OCI-LY3 (cell line): ENCODE measurements around the gene SMC1A.
"Not testable (repeated sequence)": the region's sequence is repeated elsewhere in the genome, so short reads cannot be mapped to it uniquely, and the experiment has no call there.

ENCODE experiments used
- H2AFZ ChIP-seq: fragments of 200-600, 300-600 bp; shearing (Covaris generic); 2 replicates; pipeline ENCODE4 v1.6.0; 2014; ENCODE audit warnings: antibody characterized with exemption, low read depth, low read length
- H3K27ac ChIP-seq: fragments of 200-600, 300-600 bp; sonication (generic); 2 replicates; pipeline ENCODE4 v1.5.1; 2014; ENCODE audit warnings: mild to moderate bottlenecking, low read length, moderate library complexity, mixed read lengths
- H3K27me3 ChIP-seq: fragments of 200-600, 300-600 bp; sonication (generic); 2 replicates; pipeline ENCODE4 v1.6.1; 2014; ENCODE audit warnings: low read depth, low read length, mixed read lengths
- H3K36me3 ChIP-seq: fragments of 200-600, 300-600 bp; sonication (generic); replicated peaks from 2 replicates; pipeline ENCODE3; 2014; ENCODE audit warnings: low read depth, low read length, mixed read lengths
- H3K4me1 ChIP-seq: fragments of 300-600, 200-600 bp; sonication (generic); 2 replicates; pipeline ENCODE4 v1.6.1; 2014; ENCODE audit warnings: low read length, mixed read lengths
- H3K4me2 ChIP-seq: fragments of 200-600, 300-600 bp; sonication (generic); 2 replicates; pipeline ENCODE4 v1.6.1; 2014; ENCODE audit warnings: low read length, mixed read lengths
- H3K4me3 ChIP-seq: fragments of 300-600, 200-600 bp; sonication (generic); 2 replicates; pipeline ENCODE4 v1.5.1; 2014; ENCODE audit warnings: antibody characterized with exemption, mild to moderate bottlenecking, low read length, moderate library complexity
- H3K79me2 ChIP-seq: fragments of 300-600, 200-600 bp; shearing (Covaris generic); 2 replicates; pipeline ENCODE4 v1.6.1; 2014; ENCODE audit warnings: mild to moderate bottlenecking, low read length, mixed read lengths
- H3K9ac ChIP-seq: fragments of 300-600, 200-600 bp; shearing (Covaris generic); 2 replicates; pipeline ENCODE4 v1.6.0; 2014; ENCODE audit warnings: mild to moderate bottlenecking, low read length, moderate library complexity
- H3K9me3 ChIP-seq: fragments of 200-600, 300-600 bp; shearing (Covaris generic); 2 replicates; pipeline ENCODE4 v1.6.1; 2014; ENCODE audit warnings: low read length, mixed read lengths; ENCODE audit not compliant: insufficient read depth
- H4K20me1 ChIP-seq: fragments of 200-600, 300-600 bp; sonication (generic); 2 replicates; pipeline ENCODE4 v1.6.1; 2016; ENCODE audit warnings: low read length, mixed read lengths; ENCODE audit not compliant: insufficient read depth
- CTCF ChIP-seq: fragments of 200-600, 300-600 bp; sonication (generic); IDR thresholded peaks from 2 replicates; pipeline ENCODE4 v1.5.1; 2014; ENCODE audit warnings: antibody characterized with exemption, low read length, low read depth
- EZH2phosphoT487 ChIP-seq: fragments of 200-600 bp; shearing (Covaris generic); IDR thresholded peaks from 2 replicates; pipeline ENCODE4 v1.6.1; 2018; ENCODE audit warnings: antibody characterized with exemption, mixed run types, low read depth

Gene SMC1A

GRCh38 chrX:53376888-53377287 lies 45.6 kb downstream of the SMC1A start:
- Histone ChIP-seq H2AFZ (no peak overlapping the region), H3K9me3 (no peaks in the 10 kb centered on the region), H3K9ac (no peak overlapping the region), H3K27ac (no peak overlapping the region), H3K4me1 (peaks cover 10% of the 10 kb centered on the region), H4K20me1 (no peaks in the 10 kb centered on the region; the same call in 1 of the 2 replicates), H3K4me2 (no peak overlapping the region), H3K79me2 (no peaks in the 10 kb centered on the region), H3K27me3 (no peaks in the 10 kb centered on the region), H3K4me3 (no peak overlapping the region), H3K36me3 (peaks cover 30% of the 10 kb centered on the region)
- no peak for TF ChIP-seq EZH2phosphoT487
- TF ChIP-seq CTCF = no peak

GRCh38 chrX:53374923-53375322 lies 47.5 kb downstream of the SMC1A start:
- Histone ChIP-seq H3K4me1 (peaks cover 10% of the 10 kb centered on the region), H3K4me2 (no peak overlapping the region), H3K27me3 (no peaks in the 10 kb centered on the region), H3K27ac (peak overlapping the region; percentile 36), H3K9me3 (no peaks in the 10 kb centered on the region), H4K20me1 (no peaks in the 10 kb centered on the region; the same call in 1 of the 2 replicates), H3K4me3 (no peak overlapping the region), H3K36me3 (peaks cover 22% of the 10 kb centered on the region), H3K9ac (no peak overlapping the region), H2AFZ (no peak overlapping the region), H3K79me2 (no peaks in the 10 kb centered on the region)
- TF ChIP-seq CTCF = peak; percentile 30
- TF ChIP-seq EZH2phosphoT487 = no peak

- Histone ChIP-seq H2AFZ (no peak overlapping the region), H3K4me3 (no peak overlapping the region), H3K27ac (peak overlapping the region; percentile 36), H3K27me3 (no peaks in the 10 kb centered on the region), H3K36me3 (peaks cover 17% of the 10 kb centered on the region), H3K9ac (no peak overlapping the region), H3K4me2 (no peak overlapping the region), H3K79me2 (no peaks in the 10 kb centered on the region), H3K9me3 (no peaks in the 10 kb centered on the region), H3K4me1 (peaks cover 10% of the 10 kb centered on the region), H4K20me1 (no peaks in the 10 kb centered on the region; the same call in 1 of the 2 replicates)
- no peak for TF ChIP-seq CTCF
- TF ChIP-seq EZH2phosphoT487 = no peak
Observed at GRCh38 chrX:53374222-53374820, 48.1 kb downstream of the SMC1A start.

GRCh38 chrX:53373307-53373706 lies 49.1 kb downstream of the SMC1A start:
- H3K9me3 ChIP-seq = no peaks in the 10 kb centered on the region

GRCh38 chrX:53366454-53366853 lies 56.0 kb downstream of the SMC1A start:
- H3K4me2 ChIP-seq, H3K9ac ChIP-seq, H3K36me3 ChIP-seq, H2AFZ ChIP-seq, H3K4me3 ChIP-seq, H3K79me2 ChIP-seq, H3K27ac ChIP-seq, H3K9me3 ChIP-seq, H3K4me1 ChIP-seq, H3K27me3 ChIP-seq, H4K20me1 ChIP-seq: not testable (repeated sequence)

More at GRCh38 chrX:53373307-53373706, 49.1 kb downstream of the SMC1A start:
- H3K9ac ChIP-seq = no peak overlapping the region
- no peak overlapping the region for H3K4me3 ChIP-seq
- H4K20me1 ChIP-seq = no peaks in the 10 kb centered on the region; the same call in 1 of the 2 replicates
- H3K79me2 ChIP-seq = no peaks in the 10 kb centered on the region
- TF ChIP-seq CTCF = no peak
- TF ChIP-seq EZH2phosphoT487 = no peak
- H3K27me3 ChIP-seq = no peaks in the 10 kb centered on the region
- H3K27ac ChIP-seq = no peak overlapping the region
- peaks cover 10% of the 10 kb centered on the region for H3K4me1 ChIP-seq
- H3K4me2 ChIP-seq = no peak overlapping the region
- H3K36me3 ChIP-seq = peaks cover 11% of the 10 kb centered on the region
- no peak overlapping the region for H2AFZ ChIP-seq
